ENCODE results near the gene WWOX. TPM values are rescaled to one million over a fixed set of nuclear protein-coding genes. Genes with fewer than 3 reads are reported as not detected.

Gene WWOX
- total and polyA plus RNA-seq, 2 of the 13 experiments (the other 11 are each of a cell fraction or from before 2014, with no cell fraction given), result 9.1 to 37.4 TPM

- TF ChIP-seq ZNF558 (CRISPR knock-in tag; IDR thresholded peaks at IDR 0.05; ENCODE audit: borderline replicate concordance), result no peak
- TF ChIP-seq DBP (CRISPR knock-in tag; IDR thresholded peaks at IDR 0.05; ENCODE audit: not compliant biosample characterization), result no peak
- TF ChIP-seq ZBTB25 (CRISPR knock-in tag; IDR thresholded peaks at IDR 0.05), result no peak
- no peak for TF ChIP-seq ZBTB34 (CRISPR knock-in tag; IDR thresholded peaks at IDR 0.05)
- no peak for TF ChIP-seq HNF4G (IDR thresholded peaks at IDR 0.05; ENCODE audit: borderline replicate concordance, low read depth, low read length)
- no peak for TF ChIP-seq HNF4G (CRISPR knock-in tag; IDR thresholded peaks at IDR 0.05; ENCODE audit: borderline replicate concordance, low read depth)
- TF ChIP-seq E2F2 (CRISPR knock-in tag; IDR thresholded peaks at IDR 0.05; ENCODE audit: borderline replicate concordance), result no peak
- no peak for TF ChIP-seq TIGD3 (CRISPR knock-in tag; IDR thresholded peaks at IDR 0.05; ENCODE audit: borderline replicate concordance)
- no peak for TF ChIP-seq ZNF768 (CRISPR knock-in tag; IDR thresholded peaks at IDR 0.05)
- no peak for TF ChIP-seq ZBTB20 (CRISPR knock-in tag; IDR thresholded peaks at IDR 0.05; ENCODE audit: borderline replicate concordance, low read depth)
- no peak for TF ChIP-seq ZNF615 (CRISPR knock-in tag; IDR thresholded peaks at IDR 0.05; ENCODE audit: borderline replicate concordance)
- no peak for TF ChIP-seq DZIP1 (CRISPR knock-in tag; IDR thresholded peaks at IDR 0.05)
- no peak for TF ChIP-seq HHEX (CRISPR knock-in tag; IDR thresholded peaks at IDR 0.05)
- TF ChIP-seq ZNF772 (CRISPR knock-in tag; IDR thresholded peaks at IDR 0.05), result no peak
- no peak for TF ChIP-seq ZBED4 (CRISPR knock-in tag; IDR thresholded peaks at IDR 0.05; ENCODE audit: borderline replicate concordance)
These were observed 696.9 kb downstream of the WWOX start (continued) for GRCh38 chr16:78796221-78796866.
